H9 (cell line): Measurements from ENCODE around the gene TMEM26. TPM values are rescaled to one million over a fixed set of nuclear protein-coding genes. Genes with fewer than 3 reads are reported as not detected.

ENCODE experiments used
- DNase-seq: peaks from one replicate; pipeline ENCODE4 v3.0.0-alpha.2; 2017
- H2AFZ ChIP-seq: one replicate; pipeline ENCODE4 v1.6.1; 2013; ENCODE audit warnings: mild to moderate bottlenecking, low read length, control low read depth, moderate library complexity
- H2AK5ac ChIP-seq: 2 replicates; pipeline ENCODE4 v1.6.1; 2013; ENCODE audit warnings: low read length, control low read depth, mixed read lengths; ENCODE audit not compliant: insufficient read length
- H2BK120ac ChIP-seq: one replicate; pipeline ENCODE4 v1.6.1; 2013; ENCODE audit warnings: low read depth, mild to moderate bottlenecking, low read length, control low read depth, inconsistent platforms; ENCODE audit not compliant: poor library complexity, severe bottlenecking
- H2BK12ac ChIP-seq: 2 replicates; pipeline ENCODE4 v1.6.1; 2013; ENCODE audit warnings: low read length, control low read depth, mixed read lengths, low read depth; ENCODE audit not compliant: insufficient read length
- H2BK15ac ChIP-seq: 2 replicates; pipeline ENCODE4 v1.6.1; 2013; ENCODE audit warnings: low read depth, low read length, control low read depth
- H2BK20ac ChIP-seq: one replicate; pipeline ENCODE4 v1.6.1; 2013; ENCODE audit warnings: low read depth, mild to moderate bottlenecking, low read length, control low read depth, inconsistent platforms; ENCODE audit not compliant: poor library complexity, severe bottlenecking
- H2BK5ac ChIP-seq: 2 replicates; pipeline ENCODE4 v1.6.1; 2013; ENCODE audit warnings: low read length, control low read depth, mixed read lengths; ENCODE audit not compliant: insufficient read length
- H3K14ac ChIP-seq: 2 replicates; pipeline ENCODE4 v1.6.1; 2013; ENCODE audit warnings: low read length, control low read depth; ENCODE audit not compliant: insufficient read depth
- H3K18ac ChIP-seq: 2 replicates; pipeline ENCODE4 v1.6.1; 2013; ENCODE audit warnings: low read depth, mild to moderate bottlenecking, mixed read lengths, low read length, control low read depth; ENCODE audit not compliant: insufficient read length
- H3K23ac ChIP-seq: 2 replicates; pipeline ENCODE4 v1.6.1; 2013; ENCODE audit warnings: low read length, control low read depth, mixed read lengths, low read depth; ENCODE audit not compliant: insufficient read length
- H3K23me2 ChIP-seq: 2 replicates; pipeline ENCODE4 v1.6.1; 2013; ENCODE audit warnings: low read depth, mild to moderate bottlenecking, mixed read lengths, low read length, control low read depth; ENCODE audit not compliant: insufficient read length, poor library complexity, severe bottlenecking
- H3K27ac ChIP-seq: 2 replicates; pipeline ENCODE4 v1.5.1; 2013; ENCODE audit warnings: low read length, control low read depth, mixed read lengths, low read depth; ENCODE audit not compliant: insufficient read length
- H3K27me3 ChIP-seq: 2 replicates; pipeline ENCODE4 v1.6.1; 2013; ENCODE audit warnings: low read length, control low read depth, inconsistent platforms; ENCODE audit not compliant: insufficient read depth
- H3K4ac ChIP-seq: 2 replicates; pipeline ENCODE4 v1.6.1; 2013; ENCODE audit warnings: low read depth, mild to moderate bottlenecking, control low read depth, inconsistent platforms, low read length, moderate library complexity
- H3K4me1 ChIP-seq: 2 replicates; pipeline ENCODE4 v1.6.1; 2013; ENCODE audit warnings: low read length, control low read depth, inconsistent platforms; ENCODE audit not compliant: insufficient read depth
- H3K4me2 ChIP-seq: 2 replicates; pipeline ENCODE4 v1.6.1; 2013; ENCODE audit warnings: low read length, control low read depth, mixed read lengths; ENCODE audit not compliant: insufficient read length, insufficient read depth
- H3K56ac ChIP-seq: 2 replicates; pipeline ENCODE4 v1.6.1; 2013; ENCODE audit warnings: low read depth, mild to moderate bottlenecking, mixed read lengths, low read length, control low read depth; ENCODE audit not compliant: insufficient read length
- H3K79me1 ChIP-seq: 2 replicates; pipeline ENCODE4 v1.6.1; 2013; ENCODE audit warnings: low read depth, mild to moderate bottlenecking, moderate library complexity, low read length, control low read depth, inconsistent platforms; ENCODE audit not compliant: insufficient read depth, poor library complexity, severe bottlenecking
- H3K79me2 ChIP-seq: 2 replicates; pipeline ENCODE4 v1.6.1; 2013; ENCODE audit warnings: low read length, control low read depth, inconsistent platforms; ENCODE audit not compliant: insufficient read depth
- H3K9ac ChIP-seq: 2 replicates; pipeline ENCODE4 v1.6.1; 2013; ENCODE audit warnings: low read length, control low read depth, mixed read lengths; ENCODE audit not compliant: insufficient read length; ENCODE audit errors: extremely low read depth
- H3K9me3 ChIP-seq: one replicate; pipeline ENCODE4 v1.6.1; 2013; ENCODE audit warnings: low read depth, low read length, inconsistent platforms; ENCODE audit not compliant: control insufficient read depth
- H3T11ph ChIP-seq: one replicate; pipeline ENCODE4 v1.6.1; 2013; ENCODE audit warnings: mild to moderate bottlenecking, low read length, control low read depth, inconsistent platforms
- H4K20me1 ChIP-seq: one replicate; pipeline ENCODE4 v1.6.1; 2013; ENCODE audit not compliant: control insufficient read depth, insufficient read length, insufficient read depth
- H4K5ac ChIP-seq: 2 replicates; pipeline ENCODE4 v1.6.1; 2013; ENCODE audit warnings: low read depth, mild to moderate bottlenecking, mixed read lengths, low read length, control low read depth; ENCODE audit not compliant: insufficient read length
- H4K8ac ChIP-seq: replicated peaks from 2 replicates; pipeline ENCODE4 v1.6.1; 2013; ENCODE audit warnings: low read length, control low read depth, mixed read lengths, low read depth; ENCODE audit not compliant: insufficient read length
- H4K91ac ChIP-seq: 2 replicates; pipeline ENCODE4 v1.6.1; 2013; ENCODE audit warnings: low read depth, mild to moderate bottlenecking, moderate library complexity, mixed read lengths, low read length, control low read depth; ENCODE audit not compliant: insufficient read length
- H3K27ac Mint-ChIP-seq, 3 experiments: 2 replicates in 2 of 3; 3 replicates in 1 of 3; pipeline ENCODE4 v1.8.0; 2020 to 2021; ENCODE audit warnings: mixed read lengths in 3 of 3, mild to moderate bottlenecking in 1 of 3, moderate library complexity in 1 of 3
- H3K27me3 Mint-ChIP-seq: 2 replicates; pipeline ENCODE4 v1.8.0; 2021; ENCODE audit warnings: low read depth, mild to moderate bottlenecking, moderate library complexity, mixed read lengths
- H3K36me3 Mint-ChIP-seq, 3 experiments: 2 replicates in 2 of 3; 3 replicates in 1 of 3; pipeline ENCODE4 v1.8.0; 2020 to 2021; ENCODE audit warnings: low read depth in 3 of 3, mixed read lengths in 3 of 3; ENCODE audit not compliant: insufficient read depth in 1 of 3
- H3K4me1 Mint-ChIP-seq, 2 experiments: 2 replicates each; pipeline ENCODE4 v1.8.0; 2020; ENCODE audit warnings: mixed read lengths in 2 of 2
- H3K4me3 Mint-ChIP-seq, 2 experiments: 2 replicates in 1 of 2; 3 replicates in 1 of 2; pipeline ENCODE4 v1.8.0; 2020 to 2021; ENCODE audit warnings: mild to moderate bottlenecking in 2 of 2, mixed read lengths in 2 of 2, moderate library complexity in 1 of 2
- H3K9me3 Mint-ChIP-seq, 2 experiments: 2 replicates in 1 of 2; 3 replicates in 1 of 2; pipeline ENCODE4 v1.8.0; 2020; ENCODE audit warnings: mild to moderate bottlenecking in 2 of 2, mixed read lengths in 2 of 2, moderate library complexity in 1 of 2
- CTCF ChIP-seq: fragments of 200-600 bp; sonication (generic); conservative IDR thresholded peaks from 3 replicates; pipeline ENCODE4 v1.8.0; 2021; ENCODE audit warnings: antibody characterized with exemption, mild to moderate bottlenecking
- WGBS: extraction: QIAGEN DNeasy Blood & Tissue Kit; methylation state at CpG from one replicate; pipeline ENCODE4 v1.1.7; 2013; ENCODE audit warnings: missing lambda C conversion rate, low lambda C conversion rate, mixed read lengths; ENCODE audit not compliant: insufficient read length; ENCODE audit errors: extremely low coverage; 5-methylcytosine and 5-hydroxymethylcytosine counted together
- total RNA-seq: library from RNA; stranded (reverse); gene quantifications from 2 replicates; pipeline ENCODE4 v1.2.1, GENCODE V29; 2021

TMEM26 gene
- total RNA-seq, 1 experiment from 2014 or later: 0.15 TPM

GRCh38 chr10:61455656-61456055 is 2.5 kb upstream of the TMEM26 start:
- Mint-ChIP-seq H3K27me3 (peaks cover 60% of the 10 kb centered on the region), H3K4me3 (no peak overlapping the region), H3K36me3 (no peaks in the 10 kb centered on the region), H3K27ac (no peak overlapping the region), H3K4me1 (peaks cover 13 to 20% of the 10 kb centered on the region in 2 experiments), H3K9me3 (no peaks in the 10 kb centered on the region; a peak in 1 of 5 replicates)
- Histone ChIP-seq H2BK12ac (no peak overlapping the region), H4K5ac (no peak overlapping the region), H4K20me1 (no peaks in the 10 kb centered on the region), H2BK5ac (no peak overlapping the region), H3K4me2 (no peak overlapping the region), H3K79me1 (no peaks in the 10 kb centered on the region), H3K4me1 (no peaks in the 10 kb centered on the region), H3T11ph (no peak overlapping the region), H2BK20ac (no peak overlapping the region), H3K18ac (no peak overlapping the region), H2BK15ac (no peak overlapping the region), H4K91ac (no peak overlapping the region), H4K8ac (no peak overlapping the region), H2AK5ac (no peak overlapping the region), H3K79me2 (no peaks in the 10 kb centered on the region), H3K23me2 (peaks cover 14% of the 10 kb centered on the region), H2AFZ (no peak overlapping the region), H2BK120ac (no peak overlapping the region), H3K27me3 (0 out of 2 replicates have a peak, but pooled peaks cover 4% of the 10 kb centered on the region), H3K9me3 (no peaks in the 10 kb centered on the region), H3K9ac (no peak overlapping the region), H3K4ac (no peak overlapping the region), H3K14ac (no peak overlapping the region), H3K27ac (no peak overlapping the region), H3K23ac (no peak overlapping the region), H3K56ac (no peak overlapping the region)
- no CpG with 5 or more reads among the region's 8 CpGs for WGBS
- TF ChIP-seq CTCF: no peak
- DNase-seq: no peak
